ENCODE data around the gene PRIM2. TPM values are rescaled to one million over a fixed set of nuclear protein-coding genes. Genes with fewer than 3 reads are reported as not detected.
"Not testable (repeated sequence)": the region's sequence is repeated elsewhere in the genome, so short reads cannot be mapped to it uniquely, and the experiment has no call there.

PRIM2 gene
- total RNA-seq, 1 donor from 2014 or later: 0.85 TPM

GRCh38 chr6:57376083-57376482 lies 58.7 kb downstream of the PRIM2 start:
- H3K27ac ChIP-seq; H3K27me3 ChIP-seq; H3K36me3 ChIP-seq; intact Hi-C loops (cut with DNase I); H3K4me3 ChIP-seq; DNase-seq (ENCODE audit: low spot score in 2 of 2); H3K4me1 ChIP-seq; H3K9me3 ChIP-seq: not testable (repeated sequence)

DNA sequence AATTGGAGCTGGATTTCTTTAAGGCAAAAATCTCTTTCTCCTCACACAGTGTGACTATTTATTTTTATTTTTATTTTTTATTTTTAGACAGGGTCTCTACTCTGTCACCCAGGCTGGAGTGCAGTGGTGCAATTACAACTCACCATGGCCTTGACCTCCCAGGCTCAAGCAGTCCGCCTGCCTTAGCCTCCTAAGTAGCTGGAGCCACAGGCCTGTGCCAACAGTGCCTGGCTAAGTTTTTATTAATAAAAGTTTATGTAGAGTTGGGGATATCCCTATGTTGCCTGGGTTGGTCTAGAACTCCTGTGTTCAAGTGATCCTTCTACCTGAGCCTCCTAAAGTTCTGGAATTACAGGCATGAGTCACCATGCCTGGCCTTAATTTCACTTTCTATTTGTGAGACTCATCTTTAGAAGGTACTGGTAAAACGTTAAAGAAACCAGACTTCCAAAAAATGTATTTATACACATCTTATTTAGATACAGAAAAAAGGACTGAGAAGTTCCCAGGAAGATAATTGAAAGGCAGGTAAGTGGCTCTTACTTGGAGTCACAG lies 71.7 kb downstream of the PRIM2 start:
- H3K9me3 ChIP-seq; intact Hi-C loops (cut with DNase I); H3K4me3 ChIP-seq; DNase-seq (ENCODE audit: low spot score in 2 of 2); H3K27ac ChIP-seq; H3K27me3 ChIP-seq; H3K4me1 ChIP-seq; H3K36me3 ChIP-seq: not testable (repeated sequence)

GRCh38 chr6:57390818-57391217 lies 73.4 kb downstream of the PRIM2 start:
- H3K4me1 ChIP-seq; H3K27ac ChIP-seq; intact Hi-C loops (cut with DNase I); H3K36me3 ChIP-seq; DNase-seq (ENCODE audit: low spot score in 2 of 2); H3K4me3 ChIP-seq; H3K9me3 ChIP-seq; H3K27me3 ChIP-seq: not testable (repeated sequence)

DNA sequence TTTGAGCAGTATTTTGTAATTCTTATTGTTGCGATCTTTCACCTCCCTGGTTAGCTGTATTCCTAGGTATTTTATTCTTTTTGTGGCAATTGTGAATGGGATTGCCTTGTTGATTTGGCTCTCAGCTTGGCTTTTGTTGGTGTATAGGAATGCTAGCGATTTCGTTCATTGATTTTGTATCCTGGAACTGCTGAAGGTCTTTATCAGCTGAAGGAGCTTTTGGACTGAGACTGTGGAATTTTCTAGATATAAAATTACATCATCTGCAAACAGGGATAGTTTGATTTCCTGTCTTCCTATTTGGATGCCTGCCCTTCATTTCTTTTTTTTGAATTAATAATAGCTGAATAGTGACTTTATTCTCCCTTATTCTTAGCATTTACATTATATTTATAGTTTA lies 74.6 kb downstream of the PRIM2 start:
- H3K9me3 ChIP-seq: peaks cover 5 to 15% of the 10 kb centered on the region in 2 donors
- intact Hi-C loops (cut with DNase I): not testable (repeated sequence)

GRCh38 chr6:57419341-57419740 lies 101.9 kb downstream of the PRIM2 start:
- H3K4me3 ChIP-seq; H3K27me3 ChIP-seq; H3K9me3 ChIP-seq; intact Hi-C loops (cut with DNase I); H3K36me3 ChIP-seq; DNase-seq (ENCODE audit: low spot score in 2 of 2); H3K4me1 ChIP-seq; H3K27ac ChIP-seq: not testable (repeated sequence)

More for the DNA sequence above, 74.6 kb downstream of the PRIM2 start:
- H3K4me3 ChIP-seq; H3K36me3 ChIP-seq; DNase-seq (ENCODE audit: low spot score in 2 of 2); H3K27me3 ChIP-seq; H3K27ac ChIP-seq; H3K4me1 ChIP-seq: not testable (repeated sequence)

- Histone ChIP-seq H3K4me1 (no peaks in the 10 kb centered on the region), H3K4me3 (no peak overlapping the region), H3K9me3 (no peaks in the 10 kb centered on the region), H3K36me3 (no peaks in the 10 kb centered on the region), H3K27me3 (no peaks in the 10 kb centered on the region), H3K27ac (no peak overlapping the region)
- TF ChIP-seq CTCF (IDR thresholded peaks at IDR 0.05): no peak
- no peak for DNase-seq (ENCODE audit: low spot score in 2 of 2)
- intact Hi-C loops (cut with DNase I): no loop called here
These were observed 104.1 kb downstream of the PRIM2 start for GRCh38 chr6:57421503-57421902.

GRCh38 chr6:57423468-57423867 lies 106.0 kb downstream of the PRIM2 start:
- intact Hi-C loops (cut with DNase I): no loop called here
- Histone ChIP-seq H3K36me3 (no peaks in the 10 kb centered on the region), H3K27me3 (no peaks in the 10 kb centered on the region), H3K27ac (no peak overlapping the region), H3K4me1 (no peaks in the 10 kb centered on the region), H3K4me3 (no peak overlapping the region), H3K9me3 (no peaks in the 10 kb centered on the region)
- TF ChIP-seq CTCF (IDR thresholded peaks at IDR 0.05): no peak
- no peak for DNase-seq (ENCODE audit: low spot score in 2 of 2)

- intact Hi-C loops (cut with DNase I); H3K4me3 ChIP-seq; H3K27me3 ChIP-seq: not testable (repeated sequence)
These were observed 114.3 kb downstream of the PRIM2 start for GRCh38 chr6:57431742-57432141.

DNA sequence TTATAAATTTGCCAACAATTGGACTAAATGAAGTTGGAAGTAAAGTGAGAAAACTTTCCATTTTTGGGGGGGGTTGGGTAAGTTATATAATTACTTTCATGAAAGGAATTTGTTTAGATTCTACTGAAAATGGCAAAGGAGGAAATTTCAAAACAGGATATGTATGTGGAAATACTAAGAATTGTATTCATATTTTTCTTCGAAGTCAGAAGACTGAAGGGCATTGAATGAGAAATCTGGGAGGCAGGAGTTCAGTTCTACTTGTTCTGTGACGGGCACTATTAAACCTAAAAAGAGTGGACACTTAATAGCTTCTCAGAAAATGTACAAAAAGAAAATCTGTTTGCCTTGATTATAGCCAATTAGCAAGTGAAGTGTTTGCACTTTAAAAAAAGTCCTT lies 114.7 kb downstream of the PRIM2 start:
- H3K36me3 ChIP-seq: no peaks in the 10 kb centered on the region
- no peak for TF ChIP-seq CTCF (IDR thresholded peaks at IDR 0.05)
- H3K27me3 ChIP-seq: no peaks in the 10 kb centered on the region
- H3K4me1 ChIP-seq: peaks cover 0 to 16% of the 10 kb centered on the region in 2 donors
- H3K9me3 ChIP-seq: no peaks in the 10 kb centered on the region
- intact Hi-C loops (cut with DNase I): no loop called here
- DNase-seq (ENCODE audit: low spot score in 2 of 2): no peak
- no peak overlapping the region for H3K4me3 ChIP-seq
- peak overlapping the region in 1 of 2 donors; percentile 9 for H3K27ac ChIP-seq

More at GRCh38 chr6:57431742-57432141, 114.3 kb downstream of the PRIM2 start:
- H3K36me3 ChIP-seq; H3K9me3 ChIP-seq; DNase-seq (ENCODE audit: low spot score in 2 of 2): not testable (repeated sequence)
- H3K4me1 ChIP-seq: peaks cover 0 to 16% of the 10 kb centered on the region in 2 donors
- peak overlapping the region in 1 of 2 donors; percentile 25 for H3K27ac ChIP-seq

Measured in ascending aorta (tissue), 2 donors.